ENCODE measurements around the gene TLCD5. TPM values are rescaled to one million over a fixed set of nuclear protein-coding genes. Genes with fewer than 3 reads are reported as not detected.

TLCD5 gene
- total RNA-seq, result 16.6 TPM
- long read RNA-seq, full-length matches to known transcripts, result 16 of 31 reads
- long read RNA-seq, partial matches to known transcripts, result 2 of 31 reads
- long read RNA-seq, other reads (novel, unspliced or antisense), result 13 of 31 reads

- no peak for DNase-seq (ENCODE audit: low spot score)
- intact Hi-C loops (cut with DNase I), result no loop called here
Observed at GRCh38 chr11:120324932-120325810, at the start of gene TLCD5. Gene TLCD5, plus strand, starts transcription at chr11:120325299. Its CDS starts 2,143 bp downstream, at chr11:120327442.

- intact Hi-C loops (cut with DNase I), result no loop called here
Observed at GRCh38 chr11:120279502-120279901, 45.6 kb upstream of the TLCD5 start.

GRCh38 chr11:120280600-120281051 is 44.5 kb upstream of the TLCD5 start:
- no peak for DNase-seq (ENCODE audit: low spot score)
- intact Hi-C loops (cut with DNase I), result no loop called here

More at GRCh38 chr11:120279502-120279901, 45.6 kb upstream of the TLCD5 start:
- no peak for DNase-seq (ENCODE audit: low spot score)

- no peak for DNase-seq (ENCODE audit: low spot score)
- intact Hi-C loops (cut with DNase I), result no loop called here
Observed at GRCh38 chr11:120281143-120281795, 43.8 kb upstream of the TLCD5 start.

GRCh38 chr11:120283124-120283523 is 42.0 kb upstream of the TLCD5 start:
- no peak for DNase-seq (ENCODE audit: low spot score)
- intact Hi-C loops (cut with DNase I), result no loop called here

GRCh38 chr11:120284272-120284671 is 40.8 kb upstream of the TLCD5 start:
- no peak for DNase-seq (ENCODE audit: low spot score)
- intact Hi-C loops (cut with DNase I), result no loop called here

GRCh38 chr11:120285256-120285655 is 39.8 kb upstream of the TLCD5 start:
- DNase-seq (ENCODE audit: low spot score), result no peak
- intact Hi-C loops (cut with DNase I), result no loop called here

GRCh38 chr11:120288021-120288420 is 37.1 kb upstream of the TLCD5 start:
- no peak for DNase-seq (ENCODE audit: low spot score)
- intact Hi-C loops (cut with DNase I), result no loop called here

GRCh38 chr11:120289426-120289825 is 35.7 kb upstream of the TLCD5 start:
- DNase-seq (ENCODE audit: low spot score), result no peak
- intact Hi-C loops (cut with DNase I), result no loop called here

- intact Hi-C loops (cut with DNase I), result no loop called here
- DNase-seq (ENCODE audit: low spot score), result no peak
Observed at GRCh38 chr11:120290956-120291355, 34.1 kb upstream of the TLCD5 start.

GRCh38 chr11:120293038-120293800 is 31.9 kb upstream of the TLCD5 start:
- peak; percentile 19 for DNase-seq (ENCODE audit: low spot score)
- intact Hi-C loops (cut with DNase I), result no loop called here

- intact Hi-C loops (cut with DNase I), result no loop called here
- peak; percentile 9 for DNase-seq (ENCODE audit: low spot score)
Observed at GRCh38 chr11:120294096-120294495, 31.0 kb upstream of the TLCD5 start.

GRCh38 chr11:120295099-120295498 is 30.0 kb upstream of the TLCD5 start:
- intact Hi-C loops (cut with DNase I), result no loop called here
- DNase-seq (ENCODE audit: low spot score), result peak; percentile 71

GRCh38 chr11:120296554-120296953 is 28.5 kb upstream of the TLCD5 start:
- intact Hi-C loops (cut with DNase I), result no loop called here
- DNase-seq (ENCODE audit: low spot score), result no peak

GRCh38 chr11:120298461-120298860 is 26.6 kb upstream of the TLCD5 start:
- no peak for DNase-seq (ENCODE audit: low spot score)
- intact Hi-C loops (cut with DNase I), result no loop called here

- DNase-seq (ENCODE audit: low spot score), result no peak
- intact Hi-C loops (cut with DNase I), result loop anchor here (10.0 kb wide), 1 partner anchor 577 kb away; the partner anchor contains the start of gene NECTIN1
Observed at GRCh38 chr11:120302001-120302805, 22.9 kb upstream of the TLCD5 start.

GRCh38 chr11:120303004-120303637 is 22.0 kb upstream of the TLCD5 start:
- intact Hi-C loops (cut with DNase I), result loop anchor here (10.0 kb wide), 1 partner anchor 578 kb away; the partner anchor contains the start of gene NECTIN1
- DNase-seq (ENCODE audit: low spot score), result no peak

- no peak for DNase-seq (ENCODE audit: low spot score)
- intact Hi-C loops (cut with DNase I), result loop anchor here (10.0 kb wide), 1 partner anchor 580 kb away; the partner anchor contains the start of gene NECTIN1
Observed at GRCh38 chr11:120304526-120304925, 20.6 kb upstream of the TLCD5 start.
